WTC11 (cell line): ENCODE results near the gene MRPL14.

ENCODE experiments used
- NR2C2 ChIP-seq: sonication (generic); formaldehyde crosslinking; IDR thresholded peaks from 2 replicates; pipeline ENCODE4 v1.8.0; 2022; ENCODE audit warnings: mild to moderate bottlenecking, missing genetic modification reagents
- SP1 ChIP-seq: sonication (generic); formaldehyde crosslinking; conservative IDR thresholded peaks from 2 replicates; pipeline ENCODE4 v1.8.1; 2022; ENCODE audit warnings: missing genetic modification reagents
- ZNF121 ChIP-seq: sonication (generic); formaldehyde crosslinking; IDR thresholded peaks from 2 replicates; pipeline ENCODE4 v1.8.0; 2023; ENCODE audit warnings: missing genetic modification reagents
- TF ChIP-seq, protein P1 (sequence below): fragments of 200-600 bp; IDR thresholded peaks from 2 replicates; pipeline ENCODE4 v1.8.0; 2022; ENCODE audit warnings: antibody characterized with exemption
- TF ChIP-seq, protein P2 (sequence below): sonication (generic); formaldehyde crosslinking; IDR thresholded peaks from 2 replicates; pipeline ENCODE4 v1.8.1; 2023; ENCODE audit warnings: mild to moderate bottlenecking, moderate library complexity, missing genetic modification reagents
- TF ChIP-seq, protein P3 (sequence below): sonication (generic); formaldehyde crosslinking; conservative IDR thresholded peaks from 2 replicates; pipeline ENCODE4 v1.8.1; 2022; ENCODE audit warnings: mild to moderate bottlenecking, missing genetic modification reagents
- TF ChIP-seq, protein P4 (sequence below): sonication (generic); formaldehyde crosslinking; IDR thresholded peaks from 2 replicates; pipeline ENCODE4 v1.8.0; 2022; ENCODE audit warnings: mild to moderate bottlenecking, missing genetic modification reagents

DNA sequence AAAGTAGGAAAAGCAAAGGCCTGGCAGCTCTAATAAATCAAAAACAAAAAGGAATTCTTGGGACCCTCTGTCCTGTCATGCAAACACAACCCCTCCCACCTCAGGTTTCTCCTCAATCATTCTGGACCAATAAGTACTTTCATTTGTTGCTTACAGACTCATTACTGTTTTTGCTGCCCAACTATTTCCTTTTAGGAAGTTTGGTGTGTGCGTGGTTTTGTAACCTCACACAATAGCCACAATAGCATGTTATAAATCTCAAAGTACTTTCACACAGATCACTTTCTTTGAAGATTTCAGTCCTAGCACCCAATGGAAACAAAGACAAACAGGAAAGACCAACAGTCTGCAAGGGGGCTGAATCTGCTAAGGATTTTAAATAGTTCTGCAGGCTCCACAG, 4.5 kb downstream of the MRPL14 start:
- TF ChIP-seq, protein P1, sequence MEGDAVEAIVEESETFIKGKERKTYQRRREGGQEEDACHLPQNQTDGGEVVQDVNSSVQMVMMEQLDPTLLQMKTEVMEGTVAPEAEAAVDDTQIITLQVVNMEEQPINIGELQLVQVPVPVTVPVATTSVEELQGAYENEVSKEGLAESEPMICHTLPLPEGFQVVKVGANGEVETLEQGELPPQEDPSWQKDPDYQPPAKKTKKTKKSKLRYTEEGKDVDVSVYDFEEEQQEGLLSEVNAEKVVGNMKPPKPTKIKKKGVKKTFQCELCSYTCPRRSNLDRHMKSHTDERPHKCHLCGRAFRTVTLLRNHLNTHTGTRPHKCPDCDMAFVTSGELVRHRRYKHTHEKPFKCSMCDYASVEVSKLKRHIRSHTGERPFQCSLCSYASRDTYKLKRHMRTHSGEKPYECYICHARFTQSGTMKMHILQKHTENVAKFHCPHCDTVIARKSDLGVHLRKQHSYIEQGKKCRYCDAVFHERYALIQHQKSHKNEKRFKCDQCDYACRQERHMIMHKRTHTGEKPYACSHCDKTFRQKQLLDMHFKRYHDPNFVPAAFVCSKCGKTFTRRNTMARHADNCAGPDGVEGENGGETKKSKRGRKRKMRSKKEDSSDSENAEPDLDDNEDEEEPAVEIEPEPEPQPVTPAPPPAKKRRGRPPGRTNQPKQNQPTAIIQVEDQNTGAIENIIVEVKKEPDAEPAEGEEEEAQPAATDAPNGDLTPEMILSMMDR, result no peak
- TF ChIP-seq, protein P2, sequence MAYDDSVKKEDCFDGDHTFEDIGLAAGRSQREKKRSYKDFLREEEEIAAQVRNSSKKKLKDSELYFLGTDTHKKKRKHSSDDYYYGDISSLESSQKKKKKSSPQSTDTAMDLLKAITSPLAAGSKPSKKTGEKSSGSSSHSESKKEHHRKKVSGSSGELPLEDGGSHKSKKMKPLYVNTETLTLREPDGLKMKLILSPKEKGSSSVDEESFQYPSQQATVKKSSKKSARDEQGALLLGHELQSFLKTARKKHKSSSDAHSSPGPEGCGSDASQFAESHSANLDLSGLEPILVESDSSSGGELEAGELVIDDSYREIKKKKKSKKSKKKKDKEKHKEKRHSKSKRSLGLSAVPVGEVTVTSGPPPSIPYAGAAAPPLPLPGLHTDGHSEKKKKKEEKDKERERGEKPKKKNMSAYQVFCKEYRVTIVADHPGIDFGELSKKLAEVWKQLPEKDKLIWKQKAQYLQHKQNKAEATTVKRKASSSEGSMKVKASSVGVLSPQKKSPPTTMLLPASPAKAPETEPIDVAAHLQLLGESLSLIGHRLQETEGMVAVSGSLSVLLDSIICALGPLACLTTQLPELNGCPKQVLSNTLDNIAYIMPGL (CRISPR knock-in tag), result no peak
- no peak for TF ChIP-seq ZNF121 (CRISPR knock-in tag)
- no peak for TF ChIP-seq NR2C2
- TF ChIP-seq, protein P3, sequence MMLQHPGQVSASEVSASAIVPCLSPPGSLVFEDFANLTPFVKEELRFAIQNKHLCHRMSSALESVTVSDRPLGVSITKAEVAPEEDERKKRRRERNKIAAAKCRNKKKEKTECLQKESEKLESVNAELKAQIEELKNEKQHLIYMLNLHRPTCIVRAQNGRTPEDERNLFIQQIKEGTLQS (CRISPR knock-in tag), result no peak
- no peak for TF ChIP-seq SP1
- TF ChIP-seq, protein P4, sequence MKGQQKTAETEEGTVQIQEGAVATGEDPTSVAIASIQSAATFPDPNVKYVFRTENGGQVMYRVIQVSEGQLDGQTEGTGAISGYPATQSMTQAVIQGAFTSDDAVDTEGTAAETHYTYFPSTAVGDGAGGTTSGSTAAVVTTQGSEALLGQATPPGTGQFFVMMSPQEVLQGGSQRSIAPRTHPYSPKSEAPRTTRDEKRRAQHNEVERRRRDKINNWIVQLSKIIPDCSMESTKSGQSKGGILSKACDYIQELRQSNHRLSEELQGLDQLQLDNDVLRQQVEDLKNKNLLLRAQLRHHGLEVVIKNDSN (CRISPR knock-in tag), result no peak
